MCF 10A (cell line): ENCODE results near the gene THSD7B. TPM values are rescaled to one million over a fixed set of nuclear protein-coding genes. Genes with fewer than 3 reads are reported as not detected.

Source experiments
- BruUV-seq: library from RNA; stranded (reverse); fragments of 400-500 nt; replicated peaks from 2 replicates; lab custom pipeline; 2021; lab: Mats Ljungman, UMichigan
- CTCF ChIA-PET: fragments of 300-600 bp; sonication (Branson Sonifier 250); formaldehyde crosslinking; extraction: SDS; loops from one replicate; lab custom pipeline; 2021; ENCODE audit warnings: antibody characterized with exemption, inconsistent platforms; lab: Yijun Ruan, JAX
- POLR2A ChIA-PET: fragments of 300-600, 350-650 bp; sonication (Branson Sonifier 250); formaldehyde crosslinking; extraction: SDS; loops from one replicate; lab custom pipeline; 2020; ENCODE audit warnings: antibody characterized with exemption, inconsistent platforms; lab: Yijun Ruan, JAX
- DNase-seq: peaks from one replicate; pipeline ENCODE4 v3.0.0-alpha.2; 2018; ENCODE audit not compliant: unreplicated experiment
- H3K27ac Mint-ChIP-seq: one replicate; pipeline ENCODE4 v1.8.0; 2022; ENCODE audit warnings: mild to moderate bottlenecking, low read depth, mixed read lengths; ENCODE audit not compliant: unreplicated experiment
- H3K27me3 Mint-ChIP-seq: one replicate; pipeline ENCODE4 v1.8.0; 2022; ENCODE audit warnings: mixed read lengths; ENCODE audit not compliant: insufficient read depth, unreplicated experiment
- H3K36me3 Mint-ChIP-seq: one replicate; pipeline ENCODE4 v1.8.0; 2022; ENCODE audit warnings: mild to moderate bottlenecking, moderate library complexity, mixed read lengths; ENCODE audit not compliant: insufficient read depth, unreplicated experiment
- H3K4me1 Mint-ChIP-seq: one replicate; pipeline ENCODE4 v1.8.0; 2022; ENCODE audit warnings: mixed read lengths; ENCODE audit not compliant: insufficient read depth, unreplicated experiment
- H3K4me3 Mint-ChIP-seq: one replicate; pipeline ENCODE4 v1.8.0; 2022; ENCODE audit warnings: mild to moderate bottlenecking, moderate library complexity, mixed read lengths; ENCODE audit not compliant: unreplicated experiment
- H3K9me3 Mint-ChIP-seq: one replicate; pipeline ENCODE4 v1.8.0; 2022; ENCODE audit warnings: mixed read lengths; ENCODE audit not compliant: unreplicated experiment
- intact Hi-C: fragments of 100-400 bp; cut with micrococcal nuclease; formaldehyde crosslinking; loops from 2 replicates; pipeline ENCODE4 v1.14.1; 2022
- total RNA-seq: library from RNA; stranded (reverse); gene quantifications from 2 replicates; pipeline ENCODE4 v1.2.3, GENCODE V29; 2022
- TF ChIP-seq, protein P1 (sequence below): fragments of 200-600 bp; IDR thresholded peaks from one replicate; pipeline ENCODE4 v1.8.0; 2022; ENCODE audit warnings: antibody characterized with exemption, mild to moderate bottlenecking; ENCODE audit not compliant: unreplicated experiment

The THSD7B gene
- total RNA-seq, 1 experiment from 2014 or later: not detected

DNA sequence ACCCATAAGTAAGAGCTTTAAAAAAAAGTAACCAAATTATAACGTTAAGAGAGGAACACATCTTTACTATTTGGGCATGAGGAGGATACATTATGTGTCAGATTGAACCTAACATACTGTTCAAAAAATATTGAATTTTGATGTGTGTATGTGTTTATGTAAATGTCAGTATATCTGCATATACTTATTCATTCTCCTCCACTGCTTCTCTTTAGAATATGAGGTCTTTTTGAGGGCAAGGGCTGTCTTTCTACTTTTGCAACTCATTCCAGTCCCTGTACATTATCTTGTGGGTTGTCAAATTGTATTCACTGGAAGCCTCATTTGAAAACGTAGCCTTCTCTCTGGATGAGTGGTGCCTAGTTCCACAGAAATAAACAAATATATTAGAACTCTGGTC is 689.5 kb downstream of the THSD7B start:
- Mint-ChIP-seq H3K4me1 (no peaks in the 10 kb centered on the region), H3K36me3 (no peaks in the 10 kb centered on the region), H3K27me3 (no peaks in the 10 kb centered on the region), H3K27ac (no peak overlapping the region), H3K9me3 (peaks cover 16% of the 10 kb centered on the region), H3K4me3 (no peak overlapping the region)
- ChIA-PET CTCF (interaction anchor here (0.7 to 1.5 kb wide), 3 partner anchors 12 to 1032 kb away, joined by 3 to 7 read pairs (median 3); no protein-coding TSS in a partner anchor), POLR2A (interaction anchor here (1.0 kb wide), 1 partner anchor 422 kb away, joined by 3 read pairs; no protein-coding TSS in a partner anchor)
- DNase-seq: no peak
- intact Hi-C loops: no loop called here
- TF ChIP-seq, protein P1, sequence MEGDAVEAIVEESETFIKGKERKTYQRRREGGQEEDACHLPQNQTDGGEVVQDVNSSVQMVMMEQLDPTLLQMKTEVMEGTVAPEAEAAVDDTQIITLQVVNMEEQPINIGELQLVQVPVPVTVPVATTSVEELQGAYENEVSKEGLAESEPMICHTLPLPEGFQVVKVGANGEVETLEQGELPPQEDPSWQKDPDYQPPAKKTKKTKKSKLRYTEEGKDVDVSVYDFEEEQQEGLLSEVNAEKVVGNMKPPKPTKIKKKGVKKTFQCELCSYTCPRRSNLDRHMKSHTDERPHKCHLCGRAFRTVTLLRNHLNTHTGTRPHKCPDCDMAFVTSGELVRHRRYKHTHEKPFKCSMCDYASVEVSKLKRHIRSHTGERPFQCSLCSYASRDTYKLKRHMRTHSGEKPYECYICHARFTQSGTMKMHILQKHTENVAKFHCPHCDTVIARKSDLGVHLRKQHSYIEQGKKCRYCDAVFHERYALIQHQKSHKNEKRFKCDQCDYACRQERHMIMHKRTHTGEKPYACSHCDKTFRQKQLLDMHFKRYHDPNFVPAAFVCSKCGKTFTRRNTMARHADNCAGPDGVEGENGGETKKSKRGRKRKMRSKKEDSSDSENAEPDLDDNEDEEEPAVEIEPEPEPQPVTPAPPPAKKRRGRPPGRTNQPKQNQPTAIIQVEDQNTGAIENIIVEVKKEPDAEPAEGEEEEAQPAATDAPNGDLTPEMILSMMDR: no peak
- BruUV-seq: no TSS peak

DNA sequence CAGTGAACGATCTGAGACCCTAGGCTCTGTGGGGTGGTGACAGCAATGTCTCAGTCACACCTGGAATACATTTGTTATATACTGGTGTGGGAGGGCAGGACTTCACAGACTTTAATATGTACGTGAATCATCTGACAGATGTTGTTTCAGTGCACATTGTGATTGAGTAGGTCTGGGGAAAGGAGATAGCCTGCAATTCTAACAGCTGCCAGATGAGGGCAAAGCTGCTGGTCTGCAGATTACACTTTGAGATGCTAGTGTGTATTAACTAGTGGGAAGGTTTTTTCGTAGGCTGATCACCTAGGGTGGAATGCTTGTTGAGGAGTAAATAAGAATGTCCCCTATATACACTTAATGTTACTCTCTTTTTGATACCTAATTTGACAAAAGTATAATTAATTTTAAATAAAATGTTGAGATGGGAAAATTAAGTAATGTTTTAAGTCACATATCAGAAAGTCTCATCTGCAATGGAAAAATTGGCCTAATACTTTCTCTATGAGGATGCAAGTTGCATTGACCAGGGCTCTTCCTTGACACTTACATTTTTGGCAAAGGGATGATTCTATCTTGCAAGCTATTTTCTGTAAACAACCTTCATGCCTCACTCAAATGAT is 702.0 kb downstream of the THSD7B start:
- H3K27me3 Mint-ChIP-seq: no peaks in the 10 kb centered on the region

GRCh38 chr2:137493261-137493660 is 727.9 kb downstream of the THSD7B start:
- peaks cover 4% of the 10 kb centered on the region for H3K4me1 Mint-ChIP-seq
- no TSS peak for BruUV-seq
- H3K27ac Mint-ChIP-seq: no peak overlapping the region
- TF ChIP-seq, protein P1: no peak
- H3K27me3 Mint-ChIP-seq: no peaks in the 10 kb centered on the region
- intact Hi-C loops: no loop called here
- no peak overlapping the region for H3K4me3 Mint-ChIP-seq
- CTCF ChIA-PET: interaction anchor here (1.3 to 1.4 kb wide), 2 partner anchors 25 to 1110 kb away, joined by 3 to 4 read pairs; no protein-coding TSS in a partner anchor
- POLR2A ChIA-PET: no interaction called here
- no peaks in the 10 kb centered on the region for H3K9me3 Mint-ChIP-seq
- no peak for DNase-seq
- H3K36me3 Mint-ChIP-seq: no peaks in the 10 kb centered on the region

More for the DNA sequence above, 702.0 kb downstream of the THSD7B start:
- DNase-seq: peak; percentile 73
- no peaks in the 10 kb centered on the region for H3K9me3 Mint-ChIP-seq
- CTCF ChIA-PET: interaction anchor here (0.5 to 2.4 kb wide), 24 partner anchors 10 to 629 kb away, joined by 3 to 17 read pairs (median 4); no protein-coding TSS in a partner anchor
- BruUV-seq: no TSS peak
- intact Hi-C loops: loop anchor here (1.0 to 10.0 kb wide), 4 partner anchors 192 to 535 kb away; no protein-coding TSS in a partner anchor
- POLR2A ChIA-PET: interaction anchor here (0.7 to 1.3 kb wide), 3 partner anchors 11 to 36 kb away, joined by 3 read pairs; no protein-coding TSS in a partner anchor
- H3K27ac Mint-ChIP-seq: no peak overlapping the region
- H3K4me3 Mint-ChIP-seq: no peak overlapping the region
- H3K36me3 Mint-ChIP-seq: no peaks in the 10 kb centered on the region
- H3K4me1 Mint-ChIP-seq: no peaks in the 10 kb centered on the region
- TF ChIP-seq, protein P1: peak; percentile 60

GRCh38 chr2:137500599-137500998 is 735.3 kb downstream of the THSD7B start:
- Mint-ChIP-seq H3K27ac (no peak overlapping the region), H3K9me3 (no peaks in the 10 kb centered on the region), H3K36me3 (no peaks in the 10 kb centered on the region), H3K4me1 (no peaks in the 10 kb centered on the region), H3K4me3 (no peak overlapping the region), H3K27me3 (no peaks in the 10 kb centered on the region)
- POLR2A ChIA-PET: no interaction called here
- CTCF ChIA-PET: interaction anchor here (0.5 kb wide), 1 partner anchor 148 kb away, joined by 3 read pairs; no protein-coding TSS in a partner anchor
- intact Hi-C loops: no loop called here
- no peak for DNase-seq
- BruUV-seq: no TSS peak
- TF ChIP-seq, protein P1: no peak
